ENCODE data around the gene CSNK1D.

CSNK1D gene

DNA sequence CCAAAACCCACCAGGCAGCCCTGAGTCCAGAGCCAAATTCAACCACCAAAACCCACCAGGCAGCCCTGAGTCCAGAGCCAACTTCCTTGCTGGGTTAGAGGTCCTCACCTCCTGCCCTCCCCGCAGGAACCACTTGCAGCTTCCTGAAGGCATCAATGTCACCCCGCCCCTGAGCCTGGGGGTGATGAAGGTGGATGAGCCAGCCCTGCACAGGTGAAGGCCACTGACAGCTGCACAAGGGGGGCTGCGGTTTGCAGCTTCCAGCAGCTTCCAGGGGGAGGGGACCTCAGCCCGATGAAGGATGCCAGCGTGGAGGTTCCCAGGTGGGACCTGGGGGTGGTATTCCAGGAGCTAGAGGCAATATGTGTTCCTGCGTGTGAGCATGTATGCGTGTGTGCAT is 7.6 kb upstream of the CSNK1D start:
- no peak overlapping the region for H3K4me2 ChIP-seq (ENCODE audit: low read depth, low read length, poor library complexity, severe bottlenecking)
- no peak overlapping the region for H2AFZ ChIP-seq (ENCODE audit: low read length)
- H3K9me3 ChIP-seq (ENCODE audit: insufficient read depth, low read depth, low read length): no peaks in the 10 kb centered on the region
- peaks cover 7% of the 10 kb centered on the region for H3K4me1 ChIP-seq (ENCODE audit: insufficient read depth, low read length, poor library complexity, severe bottlenecking)
- no peak for TF ChIP-seq EZH2phosphoT487 (IDR thresholded peaks at IDR 0.05; ENCODE audit: borderline replicate concordance)
- TF ChIP-seq, protein P1, sequence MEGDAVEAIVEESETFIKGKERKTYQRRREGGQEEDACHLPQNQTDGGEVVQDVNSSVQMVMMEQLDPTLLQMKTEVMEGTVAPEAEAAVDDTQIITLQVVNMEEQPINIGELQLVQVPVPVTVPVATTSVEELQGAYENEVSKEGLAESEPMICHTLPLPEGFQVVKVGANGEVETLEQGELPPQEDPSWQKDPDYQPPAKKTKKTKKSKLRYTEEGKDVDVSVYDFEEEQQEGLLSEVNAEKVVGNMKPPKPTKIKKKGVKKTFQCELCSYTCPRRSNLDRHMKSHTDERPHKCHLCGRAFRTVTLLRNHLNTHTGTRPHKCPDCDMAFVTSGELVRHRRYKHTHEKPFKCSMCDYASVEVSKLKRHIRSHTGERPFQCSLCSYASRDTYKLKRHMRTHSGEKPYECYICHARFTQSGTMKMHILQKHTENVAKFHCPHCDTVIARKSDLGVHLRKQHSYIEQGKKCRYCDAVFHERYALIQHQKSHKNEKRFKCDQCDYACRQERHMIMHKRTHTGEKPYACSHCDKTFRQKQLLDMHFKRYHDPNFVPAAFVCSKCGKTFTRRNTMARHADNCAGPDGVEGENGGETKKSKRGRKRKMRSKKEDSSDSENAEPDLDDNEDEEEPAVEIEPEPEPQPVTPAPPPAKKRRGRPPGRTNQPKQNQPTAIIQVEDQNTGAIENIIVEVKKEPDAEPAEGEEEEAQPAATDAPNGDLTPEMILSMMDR (conservative IDR thresholded peaks at IDR 0.05; ENCODE audit: low read length): no peak
- H3K79me2 ChIP-seq (ENCODE audit: insufficient read depth, low read length): no peaks in the 10 kb centered on the region
- H3K36me3 ChIP-seq (ENCODE audit: insufficient read depth, low read length): no peaks in the 10 kb centered on the region
- no peak overlapping the region for H3K4me3 ChIP-seq (ENCODE audit: low read length, poor library complexity, severe bottlenecking)
- no peaks in the 10 kb centered on the region for H3K9me2 ChIP-seq (replicated peaks; ENCODE audit: low read depth, low read length)
- H3K27me3 ChIP-seq (ENCODE audit: insufficient read depth, low read length, poor library complexity, severe bottlenecking): no peaks in the 10 kb centered on the region
- H3F3A ChIP-seq (ENCODE audit: low read depth): no peaks in the 10 kb centered on the region
- H3K9ac ChIP-seq (ENCODE audit: low read depth, low read length, poor library complexity, severe bottlenecking): no peak overlapping the region
- no peaks in the 10 kb centered on the region for H4K20me1 ChIP-seq (ENCODE audit: insufficient read depth, low read length, poor library complexity, severe bottlenecking)

DNA sequence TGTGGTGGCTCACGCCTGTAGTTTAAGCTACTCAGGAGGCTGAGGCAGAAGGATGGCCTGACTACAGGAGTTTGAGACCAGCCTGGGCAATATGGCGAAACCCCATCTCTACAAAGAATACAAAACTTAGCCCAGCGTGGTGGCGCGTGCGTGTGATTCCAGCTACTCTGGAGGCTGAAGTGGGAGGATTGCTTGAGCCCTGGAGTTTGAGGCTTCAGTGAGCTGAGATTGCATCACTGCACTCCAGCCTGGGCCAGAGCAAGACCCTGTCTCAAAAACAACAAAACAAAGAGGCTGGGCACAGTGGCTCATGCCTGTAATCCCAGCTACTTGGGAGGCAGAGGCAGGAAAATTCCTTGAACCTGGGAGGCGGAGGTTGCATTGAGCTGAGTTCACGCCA is 7.0 kb upstream of the CSNK1D start:
- H4K20me1 ChIP-seq (ENCODE audit: insufficient read depth, low read length, poor library complexity, severe bottlenecking): no peaks in the 10 kb centered on the region
- no peak overlapping the region for H3K4me3 ChIP-seq (ENCODE audit: low read length, poor library complexity, severe bottlenecking)
- H3K9ac ChIP-seq (ENCODE audit: low read depth, low read length, poor library complexity, severe bottlenecking): no peak overlapping the region
- H3K27me3 ChIP-seq (ENCODE audit: insufficient read depth, low read length, poor library complexity, severe bottlenecking): no peaks in the 10 kb centered on the region
- no peaks in the 10 kb centered on the region for H3K36me3 ChIP-seq (ENCODE audit: insufficient read depth, low read length)
- no peak overlapping the region for H3K4me2 ChIP-seq (ENCODE audit: low read depth, low read length, poor library complexity, severe bottlenecking)
- H2AFZ ChIP-seq (ENCODE audit: low read length): no peak overlapping the region
- H3K9me3 ChIP-seq (ENCODE audit: insufficient read depth, low read depth, low read length): no peaks in the 10 kb centered on the region
- H3K79me2 ChIP-seq (ENCODE audit: insufficient read depth, low read length): no peaks in the 10 kb centered on the region
- H3K9me2 ChIP-seq (replicated peaks; ENCODE audit: low read depth, low read length): no peaks in the 10 kb centered on the region
- peaks cover 7% of the 10 kb centered on the region for H3K4me1 ChIP-seq (ENCODE audit: insufficient read depth, low read length, poor library complexity, severe bottlenecking)
- TF ChIP-seq, protein P1 (conservative IDR thresholded peaks at IDR 0.05; ENCODE audit: low read length): no peak
- TF ChIP-seq EZH2phosphoT487 (IDR thresholded peaks at IDR 0.05; ENCODE audit: borderline replicate concordance): no peak
- H3F3A ChIP-seq (ENCODE audit: low read depth): no peaks in the 10 kb centered on the region

DNA sequence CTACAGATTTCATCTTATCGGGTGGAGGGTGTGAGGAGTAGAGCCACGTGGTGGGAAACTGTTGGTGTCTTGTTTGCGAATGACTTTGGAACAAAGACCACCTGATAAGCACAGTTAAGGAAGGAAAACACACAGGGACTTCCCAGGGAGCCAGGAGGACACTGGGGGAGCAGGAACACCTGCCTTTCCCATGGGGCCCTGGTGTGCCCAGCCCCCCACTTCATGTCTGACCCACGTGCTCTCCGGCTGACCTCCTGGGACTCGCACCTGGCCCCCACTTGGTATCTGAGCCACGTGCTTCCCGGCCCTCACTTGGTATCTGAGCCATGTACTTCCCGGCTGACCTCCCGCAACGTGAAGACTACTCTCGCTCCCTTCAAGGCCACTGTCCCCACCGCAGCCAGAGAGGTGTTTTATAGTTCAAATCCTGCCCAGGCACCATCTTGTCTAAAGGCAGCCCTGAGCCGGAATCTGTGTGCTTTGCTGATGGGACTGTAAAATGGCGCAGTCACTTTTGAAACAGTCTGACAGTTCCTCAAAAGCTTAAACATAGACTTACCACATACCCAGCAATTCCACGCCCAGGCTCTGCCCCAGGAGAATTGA is 5.4 kb upstream of the CSNK1D start:
- no peak overlapping the region for H3K9ac ChIP-seq (ENCODE audit: low read depth, low read length, poor library complexity, severe bottlenecking)
- no peaks in the 10 kb centered on the region for H3K27me3 ChIP-seq (ENCODE audit: insufficient read depth, low read length, poor library complexity, severe bottlenecking)
- no peak overlapping the region for H3K4me3 ChIP-seq (ENCODE audit: low read length, poor library complexity, severe bottlenecking)
- H3K9me3 ChIP-seq (ENCODE audit: insufficient read depth, low read depth, low read length): no peaks in the 10 kb centered on the region
- H3K4me2 ChIP-seq (ENCODE audit: low read depth, low read length, poor library complexity, severe bottlenecking): no peak overlapping the region
- H4K20me1 ChIP-seq (ENCODE audit: insufficient read depth, low read length, poor library complexity, severe bottlenecking): no peaks in the 10 kb centered on the region
- peaks cover 10% of the 10 kb centered on the region for H3K4me1 ChIP-seq (ENCODE audit: insufficient read depth, low read length, poor library complexity, severe bottlenecking)
- no peaks in the 10 kb centered on the region for H3F3A ChIP-seq (ENCODE audit: low read depth)
- H3K9me2 ChIP-seq (replicated peaks; ENCODE audit: low read depth, low read length): no peaks in the 10 kb centered on the region
- TF ChIP-seq EZH2phosphoT487 (IDR thresholded peaks at IDR 0.05; ENCODE audit: borderline replicate concordance): no peak
- TF ChIP-seq, protein P1 (conservative IDR thresholded peaks at IDR 0.05; ENCODE audit: low read length): no peak
- no peaks in the 10 kb centered on the region for H3K36me3 ChIP-seq (ENCODE audit: insufficient read depth, low read length)
- no peak overlapping the region for H2AFZ ChIP-seq (ENCODE audit: low read length)
- H3K79me2 ChIP-seq (ENCODE audit: insufficient read depth, low read length): no peaks in the 10 kb centered on the region
